SK-N-SH (cell line): ENCODE results near the gene PHLDB2. TPM values are rescaled to one million over a fixed set of nuclear protein-coding genes. Genes with fewer than 3 reads are reported as not detected.

Source experiments
- CTCF ChIA-PET: fragments of 300-600, 350-600 bp; formaldehyde crosslinking; extraction: SDS; loops from one replicate; lab custom pipeline; 2021; lab: Yijun Ruan, JAX
- POLR2A ChIA-PET: fragments of 350-600 bp; sonication (Branson Sonifier 250); formaldehyde crosslinking; extraction: SDS; loops from one replicate; lab custom pipeline; 2020; ENCODE audit warnings: antibody characterized with exemption, inconsistent platforms; lab: Yijun Ruan, JAX
- DNase-seq: peaks from one replicate; pipeline ENCODE4 v3.0.0; 2012
- H2AFZ ChIP-seq: fragments of 200-600 bp; sonication (generic); 2 replicates; pipeline ENCODE4 v1.8.1; 2016; ENCODE audit warnings: antibody characterized with exemption, mild to moderate bottlenecking, low read depth
- H3F3A ChIP-seq: fragments of 200-600 bp; sonication (generic); replicated peaks from 2 replicates; pipeline ENCODE3; 2016; ENCODE audit warnings: antibody characterized with exemption, mild to moderate bottlenecking; ENCODE audit not compliant: insufficient read depth
- H3K27ac ChIP-seq, 2 experiments: fragments of 200-500 bp in 1 of 2; fragments of 200-600 bp in 1 of 2; sonication (Bioruptor generic) in 1 of 2; sonication (generic), shearing (Covaris generic) in 1 of 2; 2 replicates each; pipeline versions ENCODE4 v1.5.1 to v1.6.1; 2014 to 2016; ENCODE audit warnings: low read depth in 2 of 2, inconsistent platforms in 1 of 2, low read length in 1 of 2, mild to moderate bottlenecking in 1 of 2, mixed read lengths in 1 of 2
- H3K27me3 ChIP-seq: fragments of 200-600 bp; sonication (generic), shearing (Covaris generic); 2 replicates; pipeline ENCODE4 v1.6.1; 2016; ENCODE audit warnings: mixed run types; ENCODE audit not compliant: insufficient read depth
- H3K36me3 ChIP-seq, 2 experiments: fragments of 200-500 bp in 1 of 2; fragments of 200-600 bp in 1 of 2; sonication (Bioruptor generic) in 1 of 2; sonication (generic) in 1 of 2; replicated peaks in 1 of 2; 2 replicates each; pipeline versions ENCODE3 to v1.5.1; 2014 to 2016; ENCODE audit warnings: low read length in 1 of 2, mild to moderate bottlenecking in 1 of 2; ENCODE audit not compliant: insufficient read depth in 2 of 2, control insufficient read depth in 1 of 2
- H3K4me1 ChIP-seq, 2 experiments: fragments of 200-500 bp in 1 of 2; fragments of 200-600 bp in 1 of 2; sonication (Bioruptor generic) in 1 of 2; sonication (generic), shearing (Covaris generic) in 1 of 2; 2 replicates each; pipeline versions ENCODE4 v1.5.1 to v1.6.1; 2014 to 2016; ENCODE audit warnings: low read depth in 1 of 2, low read length in 1 of 2, mixed run types in 1 of 2; ENCODE audit not compliant: insufficient read depth in 2 of 2, control insufficient read depth in 1 of 2
- H3K4me2 ChIP-seq: fragments of 200-600 bp; sonication (generic), shearing (Covaris generic); 2 replicates; pipeline ENCODE4 v1.6.1; 2017; ENCODE audit warnings: mixed run types
- H3K4me3 ChIP-seq, 2 experiments: fragments of 200-500 bp in 1 of 2; fragments of 200-600 bp in 1 of 2; sonication (Bioruptor generic) in 1 of 2; sonication (generic), shearing (Covaris generic) in 1 of 2; 2 replicates each; pipeline versions ENCODE4 v1.5.1 to v1.8.1; 2014 to 2016; ENCODE audit warnings: low read depth in 2 of 2, inconsistent platforms in 1 of 2, low read length in 1 of 2, mild to moderate bottlenecking in 1 of 2, mixed read lengths in 1 of 2, moderate library complexity in 1 of 2
- H3K79me2 ChIP-seq: fragments of 200-600 bp; sonication (generic); 2 replicates; pipeline ENCODE4 v1.8.1; 2017; ENCODE audit warnings: mild to moderate bottlenecking; ENCODE audit not compliant: insufficient read depth
- H3K9ac ChIP-seq: fragments of 200-600 bp; sonication (generic); 2 replicates; pipeline ENCODE4 v1.6.1; 2017; ENCODE audit warnings: mixed run types
- H3K9me2 ChIP-seq: fragments of 200-600 bp; sonication (generic); 2 replicates; pipeline ENCODE4 v1.6.1; 2017; ENCODE audit warnings: mixed run types
- H3K9me3 ChIP-seq: fragments of 200-600 bp; sonication (generic); 2 replicates; pipeline ENCODE4 v1.6.1; 2017; ENCODE audit warnings: mixed run types, mild to moderate bottlenecking, moderate library complexity
- H4K20me1 ChIP-seq: fragments of 200-600 bp; sonication (generic); 2 replicates; pipeline ENCODE4 v1.6.1; 2017; ENCODE audit warnings: mild to moderate bottlenecking, mixed run types; ENCODE audit not compliant: insufficient read depth
- EP300 ChIP-seq, 2 experiments: IDR thresholded peaks; 2 replicates each; pipeline versions ENCODE4 v1.4.0 to v1.6.1; 2012; ENCODE audit warnings: borderline replicate concordance in 1 of 2, low read depth in 1 of 2, low read length in 1 of 2
- EZH2phosphoT487 ChIP-seq: fragments of 200-600 bp; sonication (generic); IDR thresholded peaks from 2 replicates; pipeline ENCODE4 v1.6.1; 2017; ENCODE audit warnings: low read depth, mixed run types, mild to moderate bottlenecking, antibody characterized with exemption, moderate library complexity, borderline replicate concordance
- FOSL2 ChIP-seq: IDR thresholded peaks from 2 replicates; pipeline ENCODE4 v1.4.0; 2012; ENCODE audit warnings: low read depth, mild to moderate bottlenecking, moderate library complexity, borderline replicate concordance
- FOXM1 ChIP-seq: IDR thresholded peaks from 2 replicates; pipeline ENCODE4 v1.4.0; 2012; ENCODE audit warnings: low read depth, mild to moderate bottlenecking
- GABPA ChIP-seq: IDR thresholded peaks from 2 replicates; pipeline ENCODE4 v1.4.0; 2012; ENCODE audit warnings: low read depth, mild to moderate bottlenecking
- GATA2 ChIP-seq: sonication (generic); formaldehyde crosslinking; IDR thresholded peaks from 2 replicates; pipeline ENCODE4 v1.5.0; 2020; ENCODE audit warnings: mild to moderate bottlenecking, missing genetic modification reagents
- MAX ChIP-seq: IDR thresholded peaks from 2 replicates; pipeline ENCODE4 v1.4.0; 2012; ENCODE audit warnings: low read depth
- NFIC ChIP-seq: IDR thresholded peaks from 2 replicates; pipeline ENCODE4 v1.4.0; 2012; ENCODE audit warnings: borderline replicate concordance
- PBX3 ChIP-seq: IDR thresholded peaks from 2 replicates; pipeline ENCODE4; 2012
- POLR2AphosphoS5 ChIP-seq: IDR thresholded peaks from 2 replicates; pipeline ENCODE4 v1.6.1; 2012; ENCODE audit warnings: low read depth, low read length
- RCOR1 ChIP-seq: fragments of 150-350 bp; IDR thresholded peaks from 2 replicates; pipeline ENCODE4 v1.6.1; 2017; ENCODE audit warnings: antibody characterized with exemption, low read length
- RFX5 ChIP-seq: IDR thresholded peaks from 2 replicates; pipeline ENCODE4 v1.6.1; 2012; ENCODE audit warnings: mild to moderate bottlenecking, improper control_type of control experiment, low read length
- RXRA ChIP-seq: IDR thresholded peaks from 2 replicates; pipeline ENCODE4 v1.4.0; 2012; ENCODE audit warnings: low read depth, mild to moderate bottlenecking, borderline replicate concordance
- TAF1 ChIP-seq: IDR thresholded peaks from 2 replicates; pipeline ENCODE4 v1.6.1; 2012; ENCODE audit warnings: low read depth, mild to moderate bottlenecking, low read length, moderate library complexity, borderline replicate concordance
- WGBS: methylation state at CpG from one replicate; pipeline ENCODE4 v1.1.6; 2017; ENCODE audit warnings: low lambda C conversion rate; 5-methylcytosine and 5-hydroxymethylcytosine counted together
- polyA plus RNA-seq, 3 experiments: library from polyadenylated mRNA; depleted of rRNA; stranded (reverse); fragments of >200 nt; gene quantifications; 2 replicates each; pipeline ENCODE4 v1.2.3, GENCODE V29; 2012
- TF ChIP-seq, protein P1 (sequence below): fragments of 150-350 bp; IDR thresholded peaks from 2 replicates; pipeline ENCODE4 v1.6.1; 2016; ENCODE audit warnings: mild to moderate bottlenecking, low read depth, low read length
- TF ChIP-seq, protein P2 (sequence below): IDR thresholded peaks from 2 replicates; pipeline ENCODE4 v1.4.0; 2012; ENCODE audit warnings: low read depth, borderline replicate concordance

PHLDB2 gene
- polyA plus RNA-seq, 1 of the 3 experiments (the other 2 are of a cell fraction): 18.0 TPM

- TF ChIP-seq POLR2AphosphoS5 (no peak), FOXM1 (no peak), EZH2phosphoT487 (no peak), GABPA (no peak), EP300 (IDR thresholded peaks at IDR 0.05; ENCODE audit: borderline replicate concordance in 1 of 2, low read depth in 1 of 2, low read length in 1 of 2) (no peak), MAX (no peak), RFX5 (no peak)
- TF ChIP-seq, protein P1, sequence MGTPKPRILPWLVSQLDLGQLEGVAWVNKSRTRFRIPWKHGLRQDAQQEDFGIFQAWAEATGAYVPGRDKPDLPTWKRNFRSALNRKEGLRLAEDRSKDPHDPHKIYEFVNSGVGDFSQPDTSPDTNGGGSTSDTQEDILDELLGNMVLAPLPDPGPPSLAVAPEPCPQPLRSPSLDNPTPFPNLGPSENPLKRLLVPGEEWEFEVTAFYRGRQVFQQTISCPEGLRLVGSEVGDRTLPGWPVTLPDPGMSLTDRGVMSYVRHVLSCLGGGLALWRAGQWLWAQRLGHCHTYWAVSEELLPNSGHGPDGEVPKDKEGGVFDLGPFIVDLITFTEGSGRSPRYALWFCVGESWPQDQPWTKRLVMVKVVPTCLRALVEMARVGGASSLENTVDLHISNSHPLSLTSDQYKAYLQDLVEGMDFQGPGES: no peak
- TF ChIP-seq, all 33 proteins: peak for 0
These were observed 35.7 kb upstream of the PHLDB2 start (continued) for GRCh38 chr3:111823341-111823855.

- Histone ChIP-seq H3K27ac (no peak overlapping the region), H3K27me3 (no peaks in the 10 kb centered on the region), H3K79me2 (no peaks in the 10 kb centered on the region), H3K9me2 (no peaks in the 10 kb centered on the region), H3K4me2 (no peak overlapping the region), H3K4me1 (no peaks in the 10 kb centered on the region), H2AFZ (peak overlapping the region; percentile 65; the same call in 1 of the 2 replicates), H3F3A (no peaks in the 10 kb centered on the region), H4K20me1 (no peaks in the 10 kb centered on the region), H3K9ac (no peak overlapping the region)
- 72% methylated on average over 4 of the region's 4 CpGs for WGBS
- POLR2A ChIA-PET: no interaction called here
- no peak for TF ChIP-seq NFIC
- TF ChIP-seq, all 33 proteins: peak for 0
- Histone ChIP-seq H3K4me3 (no peak overlapping the region), H3K9me3 (no peaks in the 10 kb centered on the region; the same call in 1 of the 2 replicates), H3K36me3 (peaks cover 0 to 2% of the 10 kb centered on the region in 2 experiments)
- CTCF ChIA-PET: interaction anchor here (1.2 kb wide), 1 partner anchor 107 kb away, joined by 3 read pairs; no protein-coding TSS in a partner anchor
- no peak for DNase-seq
These were observed 34.7 kb upstream of the PHLDB2 start for GRCh38 chr3:111824351-111824750.

- Histone ChIP-seq H3K27me3 (no peaks in the 10 kb centered on the region), H3K4me3 (no peak overlapping the region), H3K27ac (no peak overlapping the region), H2AFZ (no peak overlapping the region), H3F3A (no peaks in the 10 kb centered on the region), H3K9me3 (no peaks in the 10 kb centered on the region), H3K9me2 (no peaks in the 10 kb centered on the region), H3K36me3 (no peaks in the 10 kb centered on the region), H3K4me2 (no peak overlapping the region), H3K79me2 (no peaks in the 10 kb centered on the region), H4K20me1 (no peaks in the 10 kb centered on the region), H3K4me1 (no peaks in the 10 kb centered on the region), H3K9ac (no peak overlapping the region)
- TF ChIP-seq NFIC (no peak), GABPA (no peak), TAF1 (no peak), RXRA (no peak), PBX3 (no peak), MAX (no peak), GATA2 (CRISPR knock-in tag) (no peak), RCOR1 (no peak), FOSL2 (no peak), POLR2AphosphoS5 (no peak)
- TF ChIP-seq, protein P1: no peak
- TF ChIP-seq, protein P2, sequence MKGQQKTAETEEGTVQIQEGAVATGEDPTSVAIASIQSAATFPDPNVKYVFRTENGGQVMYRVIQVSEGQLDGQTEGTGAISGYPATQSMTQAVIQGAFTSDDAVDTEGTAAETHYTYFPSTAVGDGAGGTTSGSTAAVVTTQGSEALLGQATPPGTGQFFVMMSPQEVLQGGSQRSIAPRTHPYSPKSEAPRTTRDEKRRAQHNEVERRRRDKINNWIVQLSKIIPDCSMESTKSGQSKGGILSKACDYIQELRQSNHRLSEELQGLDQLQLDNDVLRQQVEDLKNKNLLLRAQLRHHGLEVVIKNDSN: no peak
- no peak for DNase-seq
- POLR2A ChIA-PET: no interaction called here
- WGBS: 82% methylated on average over 1 of the region's 1 CpG
- CTCF ChIA-PET: interaction anchor here (1.1 kb wide), 1 partner anchor 69 kb away, joined by 3 read pairs; no protein-coding TSS in a partner anchor
These were observed 31.2 kb upstream of the PHLDB2 start for GRCh38 chr3:111827871-111828270.
